SK-N-SH (cell line): ENCODE data around the gene C4orf50. TPM values are rescaled to one million over a fixed set of nuclear protein-coding genes. Genes with fewer than 3 reads are reported as not detected.

ENCODE experiments used
- CTCF ChIA-PET: fragments of 300-600, 350-600 bp; formaldehyde crosslinking; extraction: SDS; loops from one replicate; lab custom pipeline; 2021; lab: Yijun Ruan, JAX
- POLR2A ChIA-PET: fragments of 350-600 bp; sonication (Branson Sonifier 250); formaldehyde crosslinking; extraction: SDS; loops from one replicate; lab custom pipeline; 2020; ENCODE audit warnings: antibody characterized with exemption, inconsistent platforms; lab: Yijun Ruan, JAX
- DNase-seq: peaks from one replicate; pipeline ENCODE4 v3.0.0; 2012
- H2AFZ ChIP-seq: fragments of 200-600 bp; sonication (generic); 2 replicates; pipeline ENCODE4 v1.8.1; 2016; ENCODE audit warnings: antibody characterized with exemption, mild to moderate bottlenecking, low read depth
- H3F3A ChIP-seq: fragments of 200-600 bp; sonication (generic); replicated peaks from 2 replicates; pipeline ENCODE3; 2016; ENCODE audit warnings: antibody characterized with exemption, mild to moderate bottlenecking; ENCODE audit not compliant: insufficient read depth
- H3K27ac ChIP-seq, 2 experiments: fragments of 200-500 bp in 1 of 2; fragments of 200-600 bp in 1 of 2; sonication (Bioruptor generic) in 1 of 2; sonication (generic), shearing (Covaris generic) in 1 of 2; 2 replicates each; pipeline versions ENCODE4 v1.5.1 to v1.6.1; 2014 to 2016; ENCODE audit warnings: low read depth in 2 of 2, inconsistent platforms in 1 of 2, low read length in 1 of 2, mild to moderate bottlenecking in 1 of 2, mixed read lengths in 1 of 2
- H3K27me3 ChIP-seq: fragments of 200-600 bp; sonication (generic), shearing (Covaris generic); 2 replicates; pipeline ENCODE4 v1.6.1; 2016; ENCODE audit warnings: mixed run types; ENCODE audit not compliant: insufficient read depth
- H3K36me3 ChIP-seq, 2 experiments: fragments of 200-500 bp in 1 of 2; fragments of 200-600 bp in 1 of 2; sonication (Bioruptor generic) in 1 of 2; sonication (generic) in 1 of 2; replicated peaks in 1 of 2; 2 replicates each; pipeline versions ENCODE3 to v1.5.1; 2014 to 2016; ENCODE audit warnings: low read length in 1 of 2, mild to moderate bottlenecking in 1 of 2; ENCODE audit not compliant: insufficient read depth in 2 of 2, control insufficient read depth in 1 of 2
- H3K4me1 ChIP-seq, 2 experiments: fragments of 200-500 bp in 1 of 2; fragments of 200-600 bp in 1 of 2; sonication (Bioruptor generic) in 1 of 2; sonication (generic), shearing (Covaris generic) in 1 of 2; 2 replicates each; pipeline versions ENCODE4 v1.5.1 to v1.6.1; 2014 to 2016; ENCODE audit warnings: low read depth in 1 of 2, low read length in 1 of 2, mixed run types in 1 of 2; ENCODE audit not compliant: insufficient read depth in 2 of 2, control insufficient read depth in 1 of 2
- H3K4me2 ChIP-seq: fragments of 200-600 bp; sonication (generic), shearing (Covaris generic); 2 replicates; pipeline ENCODE4 v1.6.1; 2017; ENCODE audit warnings: mixed run types
- H3K4me3 ChIP-seq, 2 experiments: fragments of 200-500 bp in 1 of 2; fragments of 200-600 bp in 1 of 2; sonication (Bioruptor generic) in 1 of 2; sonication (generic), shearing (Covaris generic) in 1 of 2; 2 replicates each; pipeline versions ENCODE4 v1.5.1 to v1.8.1; 2014 to 2016; ENCODE audit warnings: low read depth in 2 of 2, inconsistent platforms in 1 of 2, low read length in 1 of 2, mild to moderate bottlenecking in 1 of 2, mixed read lengths in 1 of 2, moderate library complexity in 1 of 2
- H3K79me2 ChIP-seq: fragments of 200-600 bp; sonication (generic); 2 replicates; pipeline ENCODE4 v1.8.1; 2017; ENCODE audit warnings: mild to moderate bottlenecking; ENCODE audit not compliant: insufficient read depth
- H3K9ac ChIP-seq: fragments of 200-600 bp; sonication (generic); 2 replicates; pipeline ENCODE4 v1.6.1; 2017; ENCODE audit warnings: mixed run types
- H3K9me2 ChIP-seq: fragments of 200-600 bp; sonication (generic); 2 replicates; pipeline ENCODE4 v1.6.1; 2017; ENCODE audit warnings: mixed run types
- H3K9me3 ChIP-seq: fragments of 200-600 bp; sonication (generic); 2 replicates; pipeline ENCODE4 v1.6.1; 2017; ENCODE audit warnings: mixed run types, mild to moderate bottlenecking, moderate library complexity
- H4K20me1 ChIP-seq: fragments of 200-600 bp; sonication (generic); 2 replicates; pipeline ENCODE4 v1.6.1; 2017; ENCODE audit warnings: mild to moderate bottlenecking, mixed run types; ENCODE audit not compliant: insufficient read depth
- FOXJ3 ChIP-seq: sonication (generic); formaldehyde crosslinking; IDR thresholded peaks from 2 replicates; pipeline ENCODE4 v1.5.1; 2020; ENCODE audit warnings: mild to moderate bottlenecking, missing genetic modification reagents
- FOXM1 ChIP-seq: IDR thresholded peaks from 2 replicates; pipeline ENCODE4 v1.4.0; 2012; ENCODE audit warnings: low read depth, mild to moderate bottlenecking
- GABPA ChIP-seq: IDR thresholded peaks from 2 replicates; pipeline ENCODE4 v1.4.0; 2012; ENCODE audit warnings: low read depth, mild to moderate bottlenecking
- JUND ChIP-seq: IDR thresholded peaks from 2 replicates; pipeline ENCODE4 v1.4.0; 2012
- NRF1 ChIP-seq: IDR thresholded peaks from 2 replicates; pipeline ENCODE4 v1.6.1; 2012; ENCODE audit warnings: low read depth, mild to moderate bottlenecking, low read length
- POLR2AphosphoS5 ChIP-seq: IDR thresholded peaks from 2 replicates; pipeline ENCODE4 v1.6.1; 2012; ENCODE audit warnings: low read depth, low read length
- RCOR1 ChIP-seq: fragments of 150-350 bp; IDR thresholded peaks from 2 replicates; pipeline ENCODE4 v1.6.1; 2017; ENCODE audit warnings: antibody characterized with exemption, low read length
- SIN3A ChIP-seq: IDR thresholded peaks from 2 replicates; pipeline ENCODE4 v1.6.1; 2012; ENCODE audit warnings: low read depth, mild to moderate bottlenecking, low read length, moderate library complexity, borderline replicate concordance
- TCF12 ChIP-seq: IDR thresholded peaks from 2 replicates; pipeline ENCODE4 v1.4.0; 2012
- WGBS: methylation state at CpG from one replicate; pipeline ENCODE4 v1.1.6; 2017; ENCODE audit warnings: low lambda C conversion rate; 5-methylcytosine and 5-hydroxymethylcytosine counted together
- polyA plus RNA-seq, 3 experiments: library from polyadenylated mRNA; depleted of rRNA; stranded (reverse); fragments of >200 nt; gene quantifications; 2 replicates each; pipeline ENCODE4 v1.2.3, GENCODE V29; 2012
- TF ChIP-seq, protein P1 (sequence below): fragments of 150-350 bp; IDR thresholded peaks from 2 replicates; pipeline ENCODE4 v1.6.1; 2016; ENCODE audit warnings: mild to moderate bottlenecking, low read depth, low read length
- TF ChIP-seq, protein P2 (sequence below): IDR thresholded peaks from 2 replicates; pipeline ENCODE4; 2012
- TF ChIP-seq, protein P3 (sequence below): IDR thresholded peaks from 2 replicates; pipeline ENCODE4 v1.4.0; 2012; ENCODE audit warnings: low read depth, borderline replicate concordance
- TF ChIP-seq, protein P4 (sequence below): fragments of 150-350 bp; IDR thresholded peaks from 2 replicates; pipeline ENCODE4 v1.6.1; 2017; ENCODE audit warnings: antibody characterized with exemption, low read length, low read depth, borderline replicate concordance

C4orf50 gene
- polyA plus RNA-seq, 1 of the 3 experiments (the other 2 are of a cell fraction): under 0.01 TPM

DNA sequence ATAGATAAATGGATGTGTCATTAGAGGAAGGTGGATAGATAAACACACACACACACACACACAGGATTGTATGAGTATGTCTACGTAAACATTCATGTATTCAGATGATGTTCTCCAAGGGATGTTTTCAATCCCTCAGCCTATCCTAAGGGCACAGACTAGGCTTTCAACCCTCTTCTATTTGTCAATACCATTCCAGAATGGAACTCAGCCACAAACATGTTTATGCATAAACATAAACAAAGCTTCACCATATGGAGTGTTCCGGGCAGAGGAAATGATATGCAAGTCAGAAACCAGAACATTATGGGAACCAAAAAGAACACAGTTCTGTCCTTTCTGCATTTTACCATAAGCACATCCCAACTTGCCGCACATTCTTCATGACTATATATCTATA, 150.4 kb downstream of the C4orf50 start:
- POLR2A ChIA-PET: no interaction called here
- TF ChIP-seq, protein P1, sequence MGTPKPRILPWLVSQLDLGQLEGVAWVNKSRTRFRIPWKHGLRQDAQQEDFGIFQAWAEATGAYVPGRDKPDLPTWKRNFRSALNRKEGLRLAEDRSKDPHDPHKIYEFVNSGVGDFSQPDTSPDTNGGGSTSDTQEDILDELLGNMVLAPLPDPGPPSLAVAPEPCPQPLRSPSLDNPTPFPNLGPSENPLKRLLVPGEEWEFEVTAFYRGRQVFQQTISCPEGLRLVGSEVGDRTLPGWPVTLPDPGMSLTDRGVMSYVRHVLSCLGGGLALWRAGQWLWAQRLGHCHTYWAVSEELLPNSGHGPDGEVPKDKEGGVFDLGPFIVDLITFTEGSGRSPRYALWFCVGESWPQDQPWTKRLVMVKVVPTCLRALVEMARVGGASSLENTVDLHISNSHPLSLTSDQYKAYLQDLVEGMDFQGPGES: no peak
- TF ChIP-seq TCF12 (no peak), POLR2AphosphoS5 (no peak), SIN3A (no peak), JUND (no peak), GABPA (no peak), FOXJ3 (CRISPR knock-in tag) (no peak), RCOR1 (no peak), FOXM1 (no peak), NRF1 (no peak)
- TF ChIP-seq, protein P2, sequence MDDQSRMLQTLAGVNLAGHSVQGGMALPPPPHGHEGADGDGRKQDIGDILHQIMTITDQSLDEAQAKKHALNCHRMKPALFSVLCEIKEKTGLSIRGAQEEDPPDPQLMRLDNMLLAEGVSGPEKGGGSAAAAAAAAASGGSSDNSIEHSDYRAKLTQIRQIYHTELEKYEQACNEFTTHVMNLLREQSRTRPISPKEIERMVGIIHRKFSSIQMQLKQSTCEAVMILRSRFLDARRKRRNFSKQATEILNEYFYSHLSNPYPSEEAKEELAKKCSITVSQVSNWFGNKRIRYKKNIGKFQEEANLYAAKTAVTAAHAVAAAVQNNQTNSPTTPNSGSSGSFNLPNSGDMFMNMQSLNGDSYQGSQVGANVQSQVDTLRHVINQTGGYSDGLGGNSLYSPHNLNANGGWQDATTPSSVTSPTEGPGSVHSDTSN: no peak
- TF ChIP-seq, protein P3, sequence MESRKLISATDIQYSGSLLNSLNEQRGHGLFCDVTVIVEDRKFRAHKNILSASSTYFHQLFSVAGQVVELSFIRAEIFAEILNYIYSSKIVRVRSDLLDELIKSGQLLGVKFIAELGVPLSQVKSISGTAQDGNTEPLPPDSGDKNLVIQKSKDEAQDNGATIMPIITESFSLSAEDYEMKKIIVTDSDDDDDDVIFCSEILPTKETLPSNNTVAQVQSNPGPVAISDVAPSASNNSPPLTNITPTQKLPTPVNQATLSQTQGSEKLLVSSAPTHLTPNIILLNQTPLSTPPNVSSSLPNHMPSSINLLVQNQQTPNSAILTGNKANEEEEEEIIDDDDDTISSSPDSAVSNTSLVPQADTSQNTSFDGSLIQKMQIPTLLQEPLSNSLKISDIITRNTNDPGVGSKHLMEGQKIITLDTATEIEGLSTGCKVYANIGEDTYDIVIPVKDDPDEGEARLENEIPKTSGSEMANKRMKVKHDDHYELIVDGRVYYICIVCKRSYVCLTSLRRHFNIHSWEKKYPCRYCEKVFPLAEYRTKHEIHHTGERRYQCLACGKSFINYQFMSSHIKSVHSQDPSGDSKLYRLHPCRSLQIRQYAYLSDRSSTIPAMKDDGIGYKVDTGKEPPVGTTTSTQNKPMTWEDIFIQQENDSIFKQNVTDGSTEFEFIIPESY: no peak
- TF ChIP-seq, protein P4, sequence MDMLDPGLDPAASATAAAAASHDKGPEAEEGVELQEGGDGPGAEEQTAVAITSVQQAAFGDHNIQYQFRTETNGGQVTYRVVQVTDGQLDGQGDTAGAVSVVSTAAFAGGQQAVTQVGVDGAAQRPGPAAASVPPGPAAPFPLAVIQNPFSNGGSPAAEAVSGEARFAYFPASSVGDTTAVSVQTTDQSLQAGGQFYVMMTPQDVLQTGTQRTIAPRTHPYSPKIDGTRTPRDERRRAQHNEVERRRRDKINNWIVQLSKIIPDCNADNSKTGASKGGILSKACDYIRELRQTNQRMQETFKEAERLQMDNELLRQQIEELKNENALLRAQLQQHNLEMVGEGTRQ: no peak
- TF ChIP-seq, all 33 proteins: peak for 0
- WGBS: 88% methylated on average over 3 of the region's 3 CpGs
- no peaks in the 10 kb centered on the region for H4K20me1 ChIP-seq
- no peaks in the 10 kb centered on the region for H3K9me3 ChIP-seq
- no peak overlapping the region for H3K4me3 ChIP-seq
- H3K4me2 ChIP-seq: no peak overlapping the region
- no peaks in the 10 kb centered on the region for H3K9me2 ChIP-seq
- H3K27me3 ChIP-seq: no peaks in the 10 kb centered on the region
- no peak overlapping the region for H2AFZ ChIP-seq
- no peak for DNase-seq
- CTCF ChIA-PET: no interaction called here
- no peaks in the 10 kb centered on the region for H3K79me2 ChIP-seq
- no peak overlapping the region for H3K9ac ChIP-seq
- no peak overlapping the region for H3K27ac ChIP-seq
- H3K36me3 ChIP-seq: no peaks in the 10 kb centered on the region
- peaks cover 3 to 4% of the 10 kb centered on the region in 2 experiments; a peak in 2 of 4 replicates for H3K4me1 ChIP-seq
- no peaks in the 10 kb centered on the region for H3F3A ChIP-seq
